RPMI7951 (cell line): ENCODE results near the gene SLC2A4. TPM values are rescaled to one million over a fixed set of nuclear protein-coding genes. Genes with fewer than 3 reads are reported as not detected.
A peak's percentile ranks its signal among the peaks of the same experiment; 100 is the strongest.

Source experiments
- DNase-seq: peaks from one replicate; pipeline ENCODE4 v3.0.0-alpha.2; 2012; ENCODE audit warnings: low read depth
- total RNA-seq: library from RNA; depleted of rRNA; stranded (reverse); fragments of >200 nt; shearing (Covaris generic); gene quantifications from 2 replicates; pipeline ENCODE4 v1.2.3, GENCODE V29; 2014

The SLC2A4 gene
- total RNA-seq, 1 experiment from 2014 or later: not detected

DNA sequence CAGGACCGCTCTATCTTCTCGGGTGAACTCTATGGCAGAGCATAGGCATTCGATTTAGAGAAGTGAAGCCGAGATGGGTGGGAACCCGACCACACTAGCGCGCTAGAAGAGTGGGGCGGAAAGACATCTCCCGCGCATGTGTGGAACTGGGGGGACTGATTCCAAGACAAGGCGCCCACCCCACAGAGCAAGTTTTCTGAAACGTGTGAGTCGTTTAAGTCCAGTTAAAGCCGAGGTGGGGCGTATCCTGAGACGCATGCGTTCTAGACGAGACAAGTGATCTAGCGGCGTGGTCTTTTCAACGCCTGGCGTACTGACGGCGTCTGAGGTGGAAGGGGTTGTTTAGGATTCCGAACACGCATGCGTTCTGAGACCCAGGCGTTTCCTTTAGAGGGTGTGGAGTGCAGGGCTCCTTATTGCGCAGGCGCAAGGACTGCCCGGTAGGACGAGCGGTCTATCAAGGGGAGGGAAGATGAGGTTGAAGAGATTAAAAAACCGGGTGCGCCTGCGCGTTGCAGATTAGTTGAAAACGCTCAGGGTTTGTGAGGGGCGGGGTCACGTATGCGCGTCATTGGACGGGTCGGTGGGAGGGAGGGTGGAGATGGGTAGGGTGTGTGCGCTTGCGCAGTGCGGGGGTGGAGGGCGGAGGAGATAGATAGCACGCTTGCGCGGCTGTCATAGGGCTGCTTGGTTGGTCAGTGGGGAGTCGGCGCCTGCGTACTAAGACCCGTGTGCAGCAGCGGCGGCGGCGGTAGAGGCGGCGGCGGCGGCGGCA is 25.6 kb downstream of the SLC2A4 start, which contains the start of gene EIF5A:
TSS of gene EIF5A (plus strand) at position 718 of the 775 bp plus-strand sequence. CDS start 2,008 bp downstream, outside the sequence.
- DNase-seq: peak; percentile 99

DNA sequence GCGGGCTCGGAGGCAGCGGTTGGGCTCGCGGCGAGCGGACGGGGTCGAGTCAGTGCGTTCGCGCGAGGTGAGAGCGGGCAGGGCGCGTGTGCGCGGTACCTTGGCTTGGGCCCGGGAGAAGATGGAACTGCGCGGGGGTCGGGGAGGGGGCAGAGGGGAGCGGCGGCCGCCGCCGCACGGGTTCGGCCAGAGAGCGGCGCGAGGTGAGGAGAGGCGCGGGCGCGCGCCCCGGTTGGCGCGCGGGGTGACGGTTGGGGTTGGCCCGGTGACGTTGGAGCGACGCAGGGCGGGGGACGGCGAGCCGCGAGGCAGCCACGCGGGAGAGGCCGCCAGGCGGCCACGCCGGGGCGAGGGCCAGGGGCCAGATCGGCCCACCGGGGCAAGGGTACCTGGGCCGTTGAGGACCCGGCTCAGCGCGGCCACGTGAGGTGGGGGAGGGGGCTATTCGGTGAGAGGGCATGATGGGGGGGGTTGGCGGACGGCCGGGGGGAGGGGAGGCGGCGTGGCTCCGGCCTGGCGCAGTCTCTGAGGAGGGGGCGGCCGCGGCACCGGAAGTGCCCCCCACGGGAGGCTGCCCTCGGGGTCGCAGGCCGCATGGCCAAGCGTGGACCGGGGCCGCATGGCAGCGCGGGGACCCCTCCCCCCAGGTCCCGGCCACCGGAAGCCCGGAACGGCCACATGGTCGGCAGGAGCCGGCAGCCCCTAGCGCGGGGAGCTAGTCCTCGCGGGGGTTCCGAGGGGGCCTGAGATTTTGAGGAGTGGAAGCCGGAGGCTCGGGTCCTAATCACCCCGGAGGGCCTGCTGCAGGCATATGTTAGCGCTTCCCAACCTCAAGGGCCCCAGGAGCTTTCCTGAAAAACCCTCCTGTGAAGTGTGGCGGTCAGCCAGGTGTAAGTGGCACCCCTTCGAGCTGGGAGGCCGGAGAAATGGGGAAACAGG is 26.4 kb downstream of the SLC2A4 start:
- no peak for DNase-seq

DNA sequence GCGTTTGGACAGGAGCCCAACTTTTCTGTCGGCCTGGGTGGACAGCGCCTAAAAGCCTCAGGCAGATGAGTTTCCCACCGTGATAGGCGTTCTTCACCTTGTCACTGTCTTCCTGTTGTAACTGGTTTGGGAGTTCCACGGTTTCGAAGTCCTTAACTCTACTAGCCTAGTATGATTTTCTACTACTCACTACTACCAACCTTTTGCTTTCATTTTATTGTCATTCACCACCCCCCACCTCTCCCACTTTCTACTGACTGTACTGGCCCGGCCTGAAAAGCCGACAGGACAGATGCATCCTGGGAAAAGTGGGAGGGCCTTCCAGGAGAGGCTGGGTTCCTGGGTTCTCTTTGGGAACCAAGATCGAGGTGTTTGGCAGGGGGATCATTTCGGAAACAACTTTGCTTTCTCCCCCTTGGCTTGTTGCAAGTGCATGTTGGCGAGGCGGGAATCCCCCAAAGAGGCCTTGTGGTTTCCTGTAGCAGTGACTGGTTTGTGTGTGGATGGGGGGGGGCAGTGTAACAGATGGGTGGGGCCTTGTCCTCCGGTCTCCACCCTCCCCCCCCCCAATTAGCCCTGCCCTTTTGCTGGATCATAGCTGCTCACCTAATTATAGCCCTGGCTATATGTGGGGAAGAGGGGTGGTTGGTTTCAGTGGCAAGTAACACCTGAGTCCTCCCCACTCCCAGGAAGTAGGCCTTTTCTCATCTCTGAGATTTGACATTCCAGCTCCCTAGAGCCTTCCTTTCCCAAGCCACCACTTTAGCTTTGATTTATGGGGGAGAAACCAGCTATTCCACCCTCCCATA is 27.3 kb downstream of the SLC2A4 start:
- peak; percentile 81 for DNase-seq

DNA sequence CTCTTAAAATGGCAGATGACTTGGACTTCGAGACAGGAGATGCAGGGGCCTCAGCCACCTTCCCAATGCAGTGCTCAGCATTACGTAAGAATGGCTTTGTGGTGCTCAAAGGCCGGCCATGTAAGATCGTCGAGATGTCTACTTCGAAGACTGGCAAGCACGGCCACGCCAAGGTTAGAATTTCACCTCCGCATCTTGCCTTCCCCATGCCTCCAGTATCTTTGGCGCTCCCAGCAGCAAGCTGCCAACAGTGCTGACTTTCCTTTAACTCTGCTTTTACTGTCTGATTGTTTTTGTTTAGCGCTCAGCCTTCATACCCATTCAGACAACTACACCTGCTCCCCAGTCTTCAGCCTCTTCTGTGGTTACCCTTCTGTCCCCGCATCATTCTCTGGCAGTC is 28.1 kb downstream of the SLC2A4 start:
- no peak for DNase-seq

DNA sequence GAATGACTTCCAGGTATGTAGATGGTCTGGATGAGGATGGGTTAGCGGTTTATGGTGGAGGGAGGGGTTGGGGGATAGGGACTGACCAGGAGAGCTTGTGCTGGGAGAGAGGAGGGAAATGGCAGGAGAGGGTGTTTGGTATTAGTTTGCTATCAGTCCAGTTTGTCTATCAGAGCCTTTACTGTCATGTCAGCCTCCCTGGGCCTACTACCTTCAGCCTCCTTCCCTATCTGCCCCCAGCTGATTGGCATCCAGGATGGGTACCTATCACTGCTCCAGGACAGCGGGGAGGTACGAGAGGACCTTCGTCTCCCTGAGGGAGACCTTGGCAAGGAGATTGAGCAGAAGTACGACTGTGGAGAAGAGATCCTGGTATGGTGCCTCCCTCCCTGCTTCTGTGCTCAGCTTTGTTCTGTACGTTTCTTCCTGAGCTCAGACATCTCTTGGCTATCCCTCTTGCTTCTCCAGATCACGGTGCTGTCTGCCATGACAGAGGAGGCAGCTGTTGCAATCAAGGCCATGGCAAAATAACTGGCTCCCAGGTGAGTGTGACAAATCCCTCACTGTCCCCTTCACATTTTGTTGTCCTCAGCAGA is 29.7 kb downstream of the SLC2A4 start:
- no peak for DNase-seq

DNA sequence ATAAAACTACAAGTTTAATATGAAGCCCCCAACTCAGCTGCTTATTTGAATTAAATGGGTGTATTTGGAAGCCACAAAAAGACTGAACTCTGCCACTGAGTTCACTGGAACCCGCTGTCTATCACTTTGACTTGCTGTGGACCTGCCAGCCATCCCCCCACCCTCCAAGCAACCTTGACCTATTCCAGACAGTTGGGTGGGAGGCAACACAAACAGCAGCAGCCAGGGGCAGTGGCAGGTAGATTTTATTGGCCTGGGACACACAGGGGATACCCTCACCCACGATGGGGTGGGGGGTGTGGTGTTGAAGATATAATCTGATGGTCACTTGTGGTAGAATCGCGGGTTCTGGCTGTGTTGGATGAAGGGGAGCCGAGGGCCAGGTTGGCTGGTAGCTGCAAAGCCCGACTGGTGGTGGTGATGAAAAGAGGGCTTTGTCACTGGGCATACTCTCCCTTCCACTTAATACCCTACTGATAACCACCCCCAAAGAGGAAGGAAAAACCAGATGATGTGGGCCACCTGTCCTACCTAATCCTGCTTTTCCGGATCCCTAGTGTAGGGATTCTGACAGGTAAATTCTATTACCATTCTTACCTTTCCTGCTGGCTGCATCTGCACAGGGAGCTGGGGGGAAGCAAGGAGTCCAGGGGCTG is 31.0 kb downstream of the SLC2A4 start:
- DNase-seq: no peak

DNA sequence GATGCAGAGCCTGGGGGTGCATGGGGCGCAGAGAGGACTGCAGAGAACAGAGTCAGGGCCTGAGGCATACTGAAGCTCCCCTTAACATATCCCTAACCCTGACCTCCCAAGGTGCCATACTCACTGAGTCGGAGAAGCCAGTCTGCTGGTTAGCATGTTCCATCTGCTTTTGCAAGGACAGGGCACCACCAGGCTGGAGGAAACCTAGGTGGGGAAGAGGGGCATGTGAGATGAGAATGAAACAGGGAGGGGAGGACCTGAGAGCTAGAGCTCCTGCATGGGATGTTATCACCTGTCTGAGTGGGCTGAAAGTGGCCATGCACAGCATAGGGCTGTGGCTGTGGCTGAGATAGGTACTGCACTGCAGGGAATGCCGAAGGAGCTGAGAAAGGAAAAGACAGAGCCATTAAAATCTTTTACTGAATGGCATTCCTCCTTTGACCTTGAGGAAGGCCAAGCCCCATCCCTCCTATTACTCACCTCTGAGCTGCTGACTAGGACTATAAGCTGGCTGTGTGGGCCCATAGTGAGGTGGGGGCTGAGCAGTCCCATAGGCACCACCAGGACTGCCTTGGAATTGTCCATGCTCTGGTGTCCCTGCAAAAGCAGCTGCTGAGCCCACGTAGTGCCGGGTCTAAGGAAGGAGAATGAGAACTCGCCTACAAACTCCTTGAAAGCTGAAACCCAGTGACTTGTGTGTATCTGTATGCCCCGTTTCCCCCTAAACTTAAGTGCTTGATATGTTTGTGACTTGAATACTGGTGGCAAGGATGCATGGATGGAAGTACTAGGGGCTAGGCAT is 31.8 kb downstream of the SLC2A4 start:
- no peak for DNase-seq

DNA sequence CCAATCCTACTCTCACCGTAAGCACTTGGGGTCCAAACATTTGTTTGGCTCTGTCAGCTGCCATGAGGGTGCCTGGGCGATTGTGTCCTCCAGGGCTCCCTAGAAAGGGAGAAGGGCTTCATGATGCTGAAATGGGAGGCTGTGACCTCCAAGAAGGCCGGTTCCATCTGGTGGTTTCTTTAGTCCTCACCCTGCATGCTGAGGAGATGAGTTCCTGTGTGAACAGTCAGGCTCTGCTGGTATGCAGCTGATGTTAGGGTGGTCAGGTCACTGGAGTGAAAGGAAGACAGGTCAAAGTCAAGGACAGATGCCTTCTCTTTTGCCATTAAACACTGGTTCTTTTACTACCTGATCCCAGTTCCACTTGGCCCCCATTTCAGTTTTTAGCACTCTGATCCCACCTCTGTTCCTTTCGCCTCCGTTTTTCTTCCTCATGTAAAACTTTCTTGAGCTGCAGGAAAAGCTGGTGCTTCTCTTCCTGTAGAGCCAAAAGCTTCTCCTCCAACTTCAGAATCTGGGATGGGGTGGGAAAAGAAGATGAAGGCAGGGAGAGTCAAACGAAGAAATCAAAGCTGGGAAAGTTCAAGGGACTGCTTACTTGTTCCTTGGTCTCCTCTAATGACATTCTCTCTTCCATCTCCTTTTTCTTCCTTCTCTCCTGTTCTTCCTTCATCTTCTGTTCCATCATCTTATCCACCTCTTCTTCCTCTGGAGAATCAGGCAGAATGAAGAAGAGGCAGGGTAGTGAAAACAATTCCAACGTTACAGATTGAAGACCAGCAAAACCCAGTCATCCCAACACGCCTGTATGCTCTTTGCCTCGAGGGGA is 32.6 kb downstream of the SLC2A4 start:
- DNase-seq: no peak

DNA sequence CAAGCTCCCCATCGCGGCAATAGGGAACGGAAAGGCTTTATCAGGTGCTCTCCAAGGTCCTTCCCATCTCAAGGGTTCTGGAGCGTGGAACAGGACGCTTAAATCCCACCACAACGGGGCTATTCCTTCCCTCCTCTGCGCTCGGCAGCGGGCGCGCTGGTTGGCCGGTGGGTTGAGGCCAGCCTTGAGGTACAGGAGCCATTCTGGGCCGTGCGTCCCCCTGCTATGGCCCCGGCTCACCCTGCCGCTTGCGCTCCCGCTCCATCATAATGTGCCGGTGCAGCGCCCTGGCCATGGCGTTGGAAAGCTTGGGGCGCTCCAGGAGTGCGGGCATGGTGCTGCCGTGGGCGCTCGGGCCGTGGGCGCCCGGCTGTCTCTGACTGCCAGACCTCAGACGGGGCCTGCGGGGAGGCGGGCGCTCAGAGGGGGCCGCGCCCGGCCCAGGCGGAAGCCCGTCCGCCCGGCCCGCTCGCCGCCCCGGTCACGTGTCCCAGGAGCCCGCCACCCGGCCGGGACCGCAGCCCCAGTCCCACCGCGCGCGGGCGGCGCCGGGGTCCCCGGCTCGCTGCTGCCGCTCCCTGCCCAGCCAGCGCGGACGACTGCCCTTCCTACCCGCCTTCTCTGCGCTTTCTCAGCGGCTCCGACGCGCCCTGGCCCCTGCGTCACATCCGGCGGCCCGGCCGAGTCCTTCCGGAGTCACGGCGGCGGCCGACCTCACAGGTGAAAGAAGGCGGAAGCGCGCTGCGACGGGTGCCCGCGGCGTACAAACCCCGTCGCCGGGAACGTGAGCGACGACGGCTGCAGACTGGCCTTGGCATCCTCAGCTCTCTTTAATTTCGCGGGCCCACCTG is 33.4 kb downstream of the SLC2A4 start, which contains the start of gene GPS2:
TSS of gene GPS2 (minus strand) at position 642 of the 851 bp plus-strand sequence. CDS start at position 334, 308 bp downstream.
- DNase-seq: peak; percentile 76

DNA sequence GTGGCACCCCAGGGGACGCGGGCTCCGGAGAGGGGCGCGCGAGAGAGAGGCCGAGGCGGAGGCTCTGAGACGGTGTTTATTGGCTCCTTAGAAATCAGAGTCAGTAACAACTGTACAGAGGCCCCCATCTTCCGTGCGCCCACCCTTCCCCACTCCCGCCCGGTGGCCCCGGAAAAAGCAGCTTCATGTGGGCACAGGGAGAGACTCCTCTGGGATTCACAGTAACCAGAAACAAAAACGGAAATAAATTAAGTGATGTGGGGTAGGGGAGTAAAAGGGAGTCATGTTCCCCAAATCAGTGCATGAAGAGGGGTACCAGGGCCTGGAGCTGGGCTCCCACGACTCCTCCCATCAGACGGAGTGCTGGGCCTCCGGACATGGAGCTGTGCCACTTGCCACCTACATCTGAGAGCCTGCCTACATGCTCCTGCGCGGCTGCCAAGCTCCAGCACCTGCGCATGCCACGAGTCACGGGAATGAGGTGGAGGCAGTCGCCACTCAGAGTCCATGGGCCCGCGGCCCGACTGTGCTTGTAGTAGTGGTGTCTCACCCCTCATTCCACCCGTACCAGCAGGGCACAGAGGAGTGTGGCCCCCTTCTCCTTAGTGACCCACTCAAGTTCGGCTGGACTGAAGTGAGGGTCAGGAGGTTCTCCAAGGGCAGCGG is 34.2 kb downstream of the SLC2A4 start:
- no peak for DNase-seq

DNA sequence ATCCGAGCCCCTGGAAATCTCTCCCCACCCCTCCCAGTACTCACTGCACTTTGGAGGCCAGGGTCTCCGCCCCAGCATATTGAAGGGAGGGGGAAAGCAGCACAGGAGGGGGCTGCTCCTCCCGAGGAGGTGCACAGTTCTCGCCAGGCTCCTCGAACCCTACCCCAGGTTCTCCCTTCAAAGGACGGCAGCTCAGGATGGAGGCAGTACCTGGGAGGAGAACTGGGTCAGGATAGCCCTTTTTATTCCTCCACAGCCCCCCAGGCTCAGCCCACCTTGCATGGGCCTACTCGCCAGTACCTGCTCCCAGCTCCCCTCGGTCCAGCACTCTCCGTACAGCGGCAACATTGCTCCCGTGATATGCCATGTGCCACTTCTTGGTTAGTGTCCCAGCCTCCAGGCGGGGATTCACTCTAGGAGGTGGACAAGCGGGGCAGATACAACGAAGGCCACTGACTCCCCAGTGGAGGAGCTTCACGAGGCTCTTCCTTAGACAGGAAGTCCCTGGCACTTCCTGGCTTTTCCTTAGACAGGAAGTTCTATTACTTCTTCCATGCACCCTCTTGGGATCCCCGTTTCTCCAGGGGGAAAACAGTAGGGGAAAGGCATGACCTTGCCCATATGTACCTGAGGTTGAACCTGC is 35.8 kb downstream of the SLC2A4 start:
- DNase-seq: no peak

DNA sequence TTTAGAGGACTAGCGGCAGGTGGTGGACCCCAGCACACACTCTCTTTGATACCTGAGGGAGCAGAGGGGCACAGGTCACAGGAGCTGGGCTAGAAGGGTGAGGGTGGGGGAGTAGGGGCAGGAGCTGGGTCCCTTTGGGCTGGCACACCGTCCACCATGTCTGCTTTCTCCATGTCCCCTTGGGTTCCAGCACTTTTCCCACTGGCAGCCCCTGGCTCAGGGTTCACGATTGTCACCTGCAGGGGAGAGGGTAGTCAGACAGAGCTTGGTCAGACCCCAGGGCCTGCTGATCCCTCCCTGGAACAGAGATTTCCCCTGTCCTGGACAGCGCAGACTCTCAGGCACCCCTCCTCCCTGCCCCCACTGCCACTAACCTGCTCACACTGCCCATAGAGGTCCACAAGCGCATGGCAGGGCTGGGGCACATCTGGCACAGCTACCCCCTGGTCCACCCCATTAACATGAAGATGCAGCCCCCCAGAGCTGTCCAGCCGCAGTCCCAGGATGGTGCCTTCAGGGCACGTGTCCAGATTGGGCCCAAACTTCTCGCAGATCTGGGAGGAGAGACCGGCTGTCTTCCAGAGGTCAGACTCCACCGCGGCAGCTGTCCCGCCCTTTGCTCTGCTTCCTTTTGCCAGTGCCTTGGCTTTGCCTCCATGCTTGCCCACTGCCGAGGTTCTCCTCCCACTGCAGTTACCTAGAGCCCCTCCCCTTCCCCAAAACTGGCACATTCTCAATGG is 36.8 kb downstream of the SLC2A4 start:
- DNase-seq: no peak

DNA sequence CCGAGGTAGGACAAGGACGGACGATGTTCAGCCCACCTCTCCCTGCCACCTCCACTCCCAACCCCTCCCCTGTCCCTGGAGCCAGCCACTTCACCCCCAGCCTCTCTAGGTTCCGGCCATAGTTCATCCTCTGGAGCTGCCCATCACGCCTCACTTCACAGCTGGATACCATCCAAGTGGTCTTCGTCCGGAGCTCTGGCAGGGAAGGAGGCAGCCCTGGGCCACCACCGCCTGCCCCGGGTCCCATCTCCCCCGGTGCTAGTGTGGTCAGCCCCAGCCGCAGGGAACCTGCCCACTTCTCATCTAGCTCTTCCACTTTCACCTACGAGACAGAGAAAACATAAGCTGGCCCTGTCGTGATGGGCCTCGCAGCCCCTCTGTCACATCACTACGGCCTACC is 39.9 kb downstream of the SLC2A4 start:
- no peak for DNase-seq

DNA sequence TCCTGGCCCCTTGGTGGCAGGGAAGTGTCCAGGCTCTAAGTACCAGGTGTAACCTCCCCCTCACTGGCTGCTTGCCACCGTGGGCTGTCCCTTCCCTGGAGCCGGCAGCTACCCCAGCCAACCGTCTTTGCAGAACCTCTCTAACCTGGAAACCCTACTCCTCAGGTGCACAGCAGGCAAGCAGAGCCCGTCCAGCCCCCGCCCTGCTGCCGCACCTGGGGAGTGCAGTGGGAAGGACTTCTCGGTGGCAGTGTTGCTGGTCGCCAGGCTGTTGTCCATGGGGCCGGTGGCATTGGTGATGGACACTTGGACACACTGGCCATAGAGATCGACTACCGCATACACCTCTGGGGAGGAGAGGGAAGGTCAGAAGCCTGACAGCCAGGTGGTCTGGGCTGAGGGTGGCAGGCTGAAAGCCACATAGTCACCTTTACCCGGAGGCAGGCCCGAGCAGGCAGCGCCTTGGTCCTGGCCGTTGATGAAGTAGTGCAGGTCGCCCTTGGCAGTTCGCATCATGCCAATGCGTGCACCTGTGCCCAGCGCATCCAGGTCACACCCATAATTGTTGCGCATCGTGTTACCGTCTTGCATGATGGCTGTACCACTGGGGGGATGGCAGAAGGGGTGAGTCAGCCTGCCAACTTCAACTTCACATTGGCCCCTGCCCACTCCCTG is 41.1 kb downstream of the SLC2A4 start:
- DNase-seq: no peak

DNA sequence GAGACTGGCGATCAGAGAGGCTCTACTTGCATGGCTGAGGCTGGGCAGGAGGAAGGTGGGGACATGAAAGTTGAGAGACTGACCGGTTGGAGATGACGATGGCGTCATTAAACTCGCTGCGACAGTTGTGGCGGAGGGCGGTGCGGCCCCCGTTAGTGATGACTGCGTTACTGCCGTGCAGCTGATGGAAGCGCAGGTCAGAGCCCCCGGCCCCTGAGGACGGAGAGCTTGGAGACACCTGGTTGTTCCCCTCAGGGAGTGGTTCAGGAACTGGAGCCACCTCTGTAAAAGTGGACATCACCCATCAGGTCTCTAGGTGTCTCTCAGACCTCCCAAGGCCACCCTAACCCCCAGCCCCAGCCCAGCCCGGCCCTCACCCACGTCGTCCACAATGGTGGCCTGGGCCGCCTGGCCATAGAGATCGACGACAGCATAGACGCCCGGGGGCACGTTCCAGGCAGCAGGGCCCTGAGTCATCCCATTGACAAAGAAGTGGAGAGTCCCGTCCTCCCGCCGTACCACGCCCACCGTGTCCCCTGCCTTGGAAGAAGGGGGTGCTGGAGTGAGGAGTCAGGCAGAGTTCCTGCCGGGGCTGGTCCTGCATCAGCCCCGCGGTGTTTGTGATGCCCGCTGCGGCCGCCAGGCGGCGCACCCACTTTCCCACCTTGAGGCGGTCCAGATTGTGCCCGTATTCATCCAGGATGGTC is 42.4 kb downstream of the SLC2A4 start:
- no peak for DNase-seq
